Measurements from ENCODE around the gene TRMT2A.

Gene TRMT2A

DNA sequence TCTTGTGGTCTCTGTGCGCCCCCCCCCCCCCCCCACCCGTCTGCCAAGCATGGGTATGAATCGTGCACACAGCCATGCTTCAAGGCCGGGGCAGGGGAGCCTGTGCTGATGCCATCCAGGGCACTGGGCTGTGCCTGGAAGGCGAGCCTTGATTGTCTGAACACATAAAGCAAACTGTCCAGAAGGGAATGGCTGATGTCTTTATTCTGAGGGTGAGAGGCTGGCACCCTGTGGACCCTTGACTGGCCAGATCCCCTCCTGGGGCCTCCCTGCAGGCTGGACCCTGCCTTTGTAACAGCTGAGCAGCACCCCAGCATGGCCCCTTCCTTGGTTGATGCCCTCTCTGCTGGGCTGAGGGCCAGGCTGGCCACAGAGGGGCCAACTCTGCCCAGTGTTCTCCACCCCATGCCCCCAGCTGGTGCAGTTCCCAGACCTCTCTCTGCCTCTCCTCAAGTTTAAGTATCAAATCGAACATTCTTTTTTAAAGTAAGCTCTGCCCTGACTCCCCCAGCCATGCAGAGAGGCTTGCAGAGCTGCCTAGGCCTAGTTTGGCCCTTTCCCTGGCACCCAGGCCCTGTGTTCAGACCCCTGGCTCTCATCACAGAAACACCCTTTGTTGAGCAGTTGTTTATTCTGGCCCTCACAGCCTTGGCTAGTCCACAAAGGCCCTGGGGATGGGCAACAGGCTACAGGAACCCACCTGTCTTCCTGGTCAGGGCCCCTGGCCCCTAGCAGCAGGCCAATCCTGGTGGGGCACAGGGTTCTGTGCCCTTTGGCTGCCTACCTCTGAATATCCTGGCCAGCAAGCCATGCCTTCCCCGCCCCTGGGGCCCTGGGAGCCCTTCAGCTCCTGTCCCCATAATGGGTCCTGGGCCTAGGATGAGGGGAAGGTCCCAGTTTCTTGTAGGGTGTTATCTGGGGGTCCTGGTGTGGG, 5.1 kb downstream of the TRMT2A start:
- Histone ChIP-seq H3K27ac (no peak overlapping the region), H3K4me3 (no peak overlapping the region)
- no peak for DNase-seq (ENCODE audit: low spot score)
- TF ChIP-seq, protein P1, sequence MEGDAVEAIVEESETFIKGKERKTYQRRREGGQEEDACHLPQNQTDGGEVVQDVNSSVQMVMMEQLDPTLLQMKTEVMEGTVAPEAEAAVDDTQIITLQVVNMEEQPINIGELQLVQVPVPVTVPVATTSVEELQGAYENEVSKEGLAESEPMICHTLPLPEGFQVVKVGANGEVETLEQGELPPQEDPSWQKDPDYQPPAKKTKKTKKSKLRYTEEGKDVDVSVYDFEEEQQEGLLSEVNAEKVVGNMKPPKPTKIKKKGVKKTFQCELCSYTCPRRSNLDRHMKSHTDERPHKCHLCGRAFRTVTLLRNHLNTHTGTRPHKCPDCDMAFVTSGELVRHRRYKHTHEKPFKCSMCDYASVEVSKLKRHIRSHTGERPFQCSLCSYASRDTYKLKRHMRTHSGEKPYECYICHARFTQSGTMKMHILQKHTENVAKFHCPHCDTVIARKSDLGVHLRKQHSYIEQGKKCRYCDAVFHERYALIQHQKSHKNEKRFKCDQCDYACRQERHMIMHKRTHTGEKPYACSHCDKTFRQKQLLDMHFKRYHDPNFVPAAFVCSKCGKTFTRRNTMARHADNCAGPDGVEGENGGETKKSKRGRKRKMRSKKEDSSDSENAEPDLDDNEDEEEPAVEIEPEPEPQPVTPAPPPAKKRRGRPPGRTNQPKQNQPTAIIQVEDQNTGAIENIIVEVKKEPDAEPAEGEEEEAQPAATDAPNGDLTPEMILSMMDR (IDR thresholded peaks at IDR 0.05) = no peak

DNA sequence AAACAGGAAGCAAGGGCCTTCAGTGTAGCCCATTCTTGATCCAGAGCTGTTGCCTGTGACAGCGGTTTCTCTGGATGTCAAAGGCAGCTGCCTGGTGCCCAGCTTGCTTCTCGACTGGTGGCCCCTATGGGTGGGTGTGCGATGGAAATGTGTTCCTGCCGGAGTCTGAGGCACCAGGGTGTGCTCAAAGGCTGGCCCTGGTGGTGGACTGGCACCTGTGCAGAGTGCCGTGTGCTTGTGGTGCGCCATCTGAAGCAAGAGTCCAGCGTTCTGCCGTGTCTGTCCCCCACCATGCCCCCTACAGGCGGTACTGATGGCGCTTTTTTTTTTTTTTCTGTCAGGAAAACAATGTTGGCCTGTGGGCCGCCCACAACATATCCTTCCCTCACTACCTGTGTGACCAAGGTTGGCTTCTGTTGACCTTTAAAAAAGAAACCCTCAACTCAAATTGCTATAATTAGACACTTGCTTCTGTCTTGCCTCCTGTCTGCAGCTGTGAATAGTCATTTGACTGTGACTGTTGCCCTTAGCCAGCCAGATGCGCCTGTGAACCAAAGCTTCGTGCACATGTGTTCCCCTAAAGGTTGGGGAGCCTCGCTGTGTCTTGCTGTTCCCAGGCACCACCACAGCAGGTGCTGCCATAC, 5.9 kb downstream of the TRMT2A start:
- Histone ChIP-seq H3K27ac (no peak overlapping the region), H3K4me3 (no peak overlapping the region)
- DNase-seq (ENCODE audit: low spot score) = no peak
- TF ChIP-seq, protein P1 (IDR thresholded peaks at IDR 0.05) = no peak

DNA sequence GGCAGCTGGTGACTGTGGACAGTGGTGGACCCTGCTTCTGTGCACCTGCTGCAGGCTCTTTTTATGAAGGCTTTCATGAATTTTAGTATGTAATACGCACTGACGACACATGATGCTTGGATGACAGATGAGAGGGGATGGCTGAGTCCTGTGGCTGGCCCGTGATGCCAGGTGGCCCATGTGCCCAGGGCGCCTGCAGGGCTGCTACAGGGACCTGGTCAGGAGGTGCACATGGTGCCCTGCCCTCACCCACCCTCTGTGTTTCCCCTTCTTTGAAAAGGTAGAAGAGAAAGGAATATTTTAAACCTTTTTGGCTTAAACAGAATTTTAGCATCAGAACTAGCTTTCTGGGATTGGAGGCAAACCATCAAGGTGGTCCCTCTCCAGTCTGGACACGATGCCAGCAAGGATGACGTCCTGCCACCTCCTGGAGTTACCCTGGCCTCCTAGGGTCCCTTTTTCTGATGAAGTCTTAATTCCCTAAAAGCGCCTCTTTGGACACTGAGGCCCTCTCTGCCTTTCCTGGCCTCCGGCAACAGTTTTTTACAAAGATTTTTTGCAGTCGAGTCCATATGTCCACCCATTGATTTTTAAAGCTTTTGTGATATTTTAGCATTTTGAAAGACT, 6.6 kb downstream of the TRMT2A start:
- TF ChIP-seq, protein P1 (IDR thresholded peaks at IDR 0.05) = no peak
- Histone ChIP-seq H3K4me3 (no peak overlapping the region), H3K27ac (no peak overlapping the region)
- DNase-seq (ENCODE audit: low spot score) = no peak

DNA sequence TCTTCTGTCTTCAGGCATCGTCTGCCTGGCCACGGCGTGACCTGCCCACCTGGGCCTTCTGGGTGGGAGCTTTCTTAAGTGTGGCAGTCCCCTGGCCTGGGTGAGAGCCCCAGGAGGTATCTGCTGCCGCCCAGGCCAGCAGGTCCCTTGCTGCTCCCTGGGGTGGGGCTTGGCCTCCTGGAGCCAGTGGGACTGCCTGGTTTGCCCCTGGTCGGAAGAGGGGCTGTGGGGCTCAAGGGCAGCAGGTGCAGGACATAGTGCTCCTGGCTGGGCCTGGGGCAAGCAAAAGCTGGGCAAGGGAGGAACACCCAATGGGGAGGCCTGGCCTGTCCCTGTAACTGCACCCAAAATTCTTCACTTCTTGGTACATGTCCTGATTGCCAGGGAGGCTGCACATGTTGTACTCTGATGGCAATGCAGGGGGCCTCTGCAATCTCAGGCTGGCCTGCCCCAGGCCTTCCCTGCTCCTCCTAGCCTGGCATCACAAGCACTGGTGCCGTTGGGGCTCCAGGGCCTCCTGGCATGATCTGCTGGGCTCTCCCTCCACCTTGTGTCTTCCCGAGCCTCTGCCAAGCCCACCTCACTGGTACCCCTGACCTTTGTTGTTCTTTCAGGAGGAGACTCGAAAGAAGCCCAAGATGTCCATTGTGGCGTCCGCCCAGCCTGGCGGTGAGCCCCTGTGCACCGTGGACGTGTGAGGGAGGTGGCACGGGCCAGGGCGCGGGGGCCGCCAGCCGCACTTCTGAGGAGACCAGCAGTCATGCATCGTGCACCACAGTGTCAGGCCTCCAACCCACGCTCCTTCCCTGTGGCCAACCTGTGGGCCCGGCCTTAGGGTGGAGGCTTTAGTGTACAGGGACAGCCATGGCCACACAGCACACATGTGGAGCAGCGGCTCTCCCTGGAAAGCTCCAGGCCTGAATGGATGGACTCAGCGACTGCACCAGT, 7.3 kb downstream of the TRMT2A start:
- Histone ChIP-seq H3K4me3 (no peak overlapping the region), H3K27ac (no peak overlapping the region)
- TF ChIP-seq, protein P1 (IDR thresholded peaks at IDR 0.05) = no peak
- no peak for DNase-seq (ENCODE audit: low spot score)

DNA sequence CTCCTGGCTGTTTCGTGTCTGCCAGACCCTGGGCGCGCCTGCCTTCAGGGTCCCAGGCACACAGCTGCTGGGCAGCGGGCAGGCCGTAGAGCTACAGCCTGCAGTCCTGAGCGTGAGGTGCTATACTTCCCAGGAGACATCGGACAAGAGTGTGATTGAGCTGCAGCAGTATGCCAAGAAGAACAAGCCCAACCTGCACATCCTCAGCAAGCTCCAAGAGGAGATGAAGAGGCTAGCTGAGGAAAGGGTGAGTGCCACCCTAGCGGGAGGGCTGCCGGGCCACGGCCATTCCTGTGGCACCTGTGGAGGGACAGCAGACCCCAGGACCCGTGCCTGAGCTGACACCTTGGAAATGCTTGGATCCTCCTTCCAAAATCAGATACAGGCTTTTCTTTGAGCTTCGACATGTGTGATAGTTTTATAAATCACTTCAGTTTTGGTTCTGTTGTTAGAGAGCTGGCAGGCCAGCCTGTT, 8.2 kb downstream of the TRMT2A start:
- H3K4me3 ChIP-seq = no peak overlapping the region
- H3K27ac ChIP-seq = no peak overlapping the region
- TF ChIP-seq, protein P1 (IDR thresholded peaks at IDR 0.05) = no peak
- DNase-seq (ENCODE audit: low spot score) = no peak

Measured in coronary artery (tissue), 2 donors.